RWPE1 (cell line): ENCODE measurements around the gene LAIR1.
"Not testable (repeated sequence)": the region's sequence is repeated elsewhere in the genome, so short reads cannot be mapped to it uniquely, and the experiment has no call there.

ENCODE experiments used
- CTCF ChIA-PET: fragments of 350-600 bp; sonication (Branson Sonifier 250); formaldehyde crosslinking; extraction: SDS; loops from one replicate; lab custom pipeline; 2021; lab: Yijun Ruan, JAX
- POLR2A ChIA-PET: fragments of 400-600 bp; formaldehyde crosslinking; extraction: SDS; loops from one replicate; lab custom pipeline; 2020; ENCODE audit warnings: antibody characterized with exemption; ENCODE audit not compliant: low non-redundant PET; lab: Yijun Ruan, JAX
- DNase-seq: peaks from one replicate; pipeline ENCODE4 v3.0.0; 2012; ENCODE audit warnings: low spot score
- H3K27ac ChIP-seq: fragments of 450-650 bp; 2 replicates; pipeline ENCODE4 v1.5.1; 2017
- TF ChIP-seq, protein P1 (sequence below): fragments of 450-650 bp; conservative IDR thresholded peaks from 2 replicates; pipeline ENCODE4 v1.5.1; 2017; ENCODE audit warnings: low read depth, mild to moderate bottlenecking

The LAIR1 gene

DNA sequence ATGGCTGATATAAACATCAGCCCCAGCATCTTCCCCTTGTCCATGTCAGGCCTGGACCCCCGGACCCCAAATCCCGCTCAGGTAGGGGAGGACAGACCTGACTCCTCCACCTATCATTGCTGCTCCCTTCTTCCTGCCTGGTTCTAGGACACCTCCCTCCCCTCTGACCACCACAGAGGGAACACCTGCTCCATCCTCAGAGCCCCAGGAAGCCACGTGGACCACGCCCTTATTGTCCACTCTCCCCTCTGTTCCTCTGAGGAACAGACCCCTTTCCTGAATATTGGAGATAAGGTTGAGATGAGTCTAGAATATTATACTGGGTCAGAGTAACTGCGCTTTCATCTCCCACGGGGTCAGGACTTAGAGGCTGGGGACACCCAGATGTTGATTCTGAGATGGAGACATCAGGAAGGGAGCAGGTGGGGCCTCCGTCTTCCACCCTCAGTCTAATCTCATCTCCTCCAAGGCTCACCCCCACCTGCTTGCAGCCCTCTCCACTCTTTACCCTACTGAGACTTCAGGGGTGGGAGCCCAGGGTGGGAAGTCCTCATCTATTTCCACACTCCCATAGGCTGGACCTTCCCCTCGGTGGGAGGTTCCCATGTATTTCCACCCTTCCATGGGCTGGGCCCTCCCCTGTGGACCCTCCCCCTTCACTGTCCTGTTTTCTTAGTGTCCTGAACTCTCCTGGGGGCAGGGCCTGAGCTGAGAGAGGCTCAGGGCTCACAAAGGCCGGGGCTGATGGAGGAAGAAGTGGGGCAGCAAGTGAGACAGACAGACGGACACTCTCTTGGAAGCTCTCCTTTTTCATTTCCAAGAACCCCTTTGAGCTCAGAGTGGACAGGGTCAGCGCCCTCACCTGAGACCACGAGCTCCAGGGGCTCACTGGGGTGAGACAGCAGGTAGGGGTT is 28.5 kb downstream of the LAIR1 start:
- POLR2A ChIA-PET: no interaction called here
- TF ChIP-seq, protein P1, sequence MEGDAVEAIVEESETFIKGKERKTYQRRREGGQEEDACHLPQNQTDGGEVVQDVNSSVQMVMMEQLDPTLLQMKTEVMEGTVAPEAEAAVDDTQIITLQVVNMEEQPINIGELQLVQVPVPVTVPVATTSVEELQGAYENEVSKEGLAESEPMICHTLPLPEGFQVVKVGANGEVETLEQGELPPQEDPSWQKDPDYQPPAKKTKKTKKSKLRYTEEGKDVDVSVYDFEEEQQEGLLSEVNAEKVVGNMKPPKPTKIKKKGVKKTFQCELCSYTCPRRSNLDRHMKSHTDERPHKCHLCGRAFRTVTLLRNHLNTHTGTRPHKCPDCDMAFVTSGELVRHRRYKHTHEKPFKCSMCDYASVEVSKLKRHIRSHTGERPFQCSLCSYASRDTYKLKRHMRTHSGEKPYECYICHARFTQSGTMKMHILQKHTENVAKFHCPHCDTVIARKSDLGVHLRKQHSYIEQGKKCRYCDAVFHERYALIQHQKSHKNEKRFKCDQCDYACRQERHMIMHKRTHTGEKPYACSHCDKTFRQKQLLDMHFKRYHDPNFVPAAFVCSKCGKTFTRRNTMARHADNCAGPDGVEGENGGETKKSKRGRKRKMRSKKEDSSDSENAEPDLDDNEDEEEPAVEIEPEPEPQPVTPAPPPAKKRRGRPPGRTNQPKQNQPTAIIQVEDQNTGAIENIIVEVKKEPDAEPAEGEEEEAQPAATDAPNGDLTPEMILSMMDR: no peak
- no peak for DNase-seq
- H3K27ac ChIP-seq: no peak overlapping the region
- CTCF ChIA-PET: no interaction called here

DNA sequence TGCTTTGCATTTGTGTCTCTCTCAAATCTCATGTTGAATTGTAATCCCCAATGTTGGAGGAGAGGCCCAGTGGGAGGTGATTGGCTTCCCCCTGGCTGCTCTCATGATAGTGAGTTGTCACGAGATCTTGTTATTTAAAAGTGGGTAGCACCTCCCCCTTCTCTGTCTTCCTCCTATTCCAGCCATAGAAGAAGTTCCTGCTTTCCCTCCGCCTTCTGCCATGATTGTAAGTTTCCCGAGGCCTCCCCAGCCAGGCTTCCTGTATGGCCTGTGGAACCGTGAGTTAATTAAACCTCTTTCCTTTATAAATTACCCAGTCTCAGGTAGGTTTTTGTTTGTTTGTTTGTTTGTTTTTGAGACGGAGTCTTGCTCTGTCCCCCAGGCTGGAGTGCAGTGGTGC is 29.6 kb downstream of the LAIR1 start:
- TF ChIP-seq, protein P1: no peak
- POLR2A ChIA-PET: no interaction called here
- DNase-seq: no peak
- CTCF ChIA-PET: no interaction called here
- H3K27ac ChIP-seq: no peak overlapping the region

DNA sequence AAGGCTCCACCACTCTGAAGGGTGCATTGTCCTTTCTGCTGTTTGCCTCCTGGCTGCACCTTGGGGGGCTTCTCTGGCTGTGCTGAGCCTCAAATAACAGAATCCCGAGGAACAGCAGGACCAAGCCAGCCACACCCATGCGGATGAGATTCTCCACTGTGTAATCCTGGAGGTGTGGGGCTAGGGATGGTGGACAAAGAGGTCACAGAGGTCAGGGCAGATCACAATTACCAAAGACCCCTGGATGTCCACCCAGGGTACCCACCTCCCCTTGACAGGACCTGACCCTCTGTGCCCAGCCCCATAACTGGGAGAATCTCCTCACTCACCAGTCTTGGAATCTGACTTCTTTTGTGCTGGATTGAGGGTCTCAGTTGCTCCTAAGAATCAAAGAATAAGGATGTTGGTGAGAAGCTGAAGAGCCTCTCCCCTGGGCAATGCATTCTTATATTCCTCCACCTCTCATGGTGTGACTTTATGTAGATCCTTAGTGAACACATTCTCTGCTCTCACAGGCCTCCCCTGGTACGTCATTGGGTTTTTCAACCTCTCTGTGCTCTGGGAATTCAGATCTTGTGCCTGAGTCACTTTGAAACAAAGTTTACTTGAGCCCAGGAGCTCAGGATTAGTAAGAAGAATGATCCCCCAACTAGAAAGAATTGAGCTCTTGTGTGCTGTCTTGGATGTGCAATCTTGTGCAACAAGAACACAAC is 31.0 kb downstream of the LAIR1 start:
- CTCF ChIA-PET: interaction anchor here (0.6 to 0.7 kb wide), 3 partner anchors 13 to 755 kb away, joined by 3 to 5 read pairs (median 3); no protein-coding TSS in a partner anchor
- DNase-seq: no peak
- POLR2A ChIA-PET: no interaction called here
- no peak overlapping the region for H3K27ac ChIP-seq
- TF ChIP-seq, protein P1: no peak

DNA sequence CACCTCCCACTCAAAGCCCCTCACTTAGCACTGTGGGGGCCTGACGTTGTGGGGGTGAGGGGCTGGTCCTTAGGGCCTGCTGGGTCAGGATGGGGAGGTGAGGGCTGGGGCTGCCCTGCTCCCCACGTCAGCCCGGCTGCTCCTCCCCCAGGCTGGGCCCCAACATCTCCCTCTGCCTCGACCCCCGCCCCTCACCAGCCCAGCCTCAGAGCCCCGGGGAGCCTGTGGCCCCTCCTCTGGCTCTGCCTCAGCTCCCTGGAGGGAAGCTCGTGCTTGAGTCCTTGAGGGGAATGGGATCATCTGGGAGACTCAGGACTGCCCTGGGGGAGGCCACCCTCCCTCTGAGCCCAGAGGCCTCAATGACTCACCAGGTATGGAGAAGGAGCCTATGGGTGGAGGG is 32.6 kb downstream of the LAIR1 start:
- TF ChIP-seq, protein P1: no peak
- DNase-seq: no peak
- ChIA-PET CTCF (interaction anchor here (0.6 to 1.2 kb wide), 2 partner anchors 57 to 66 kb away, joined by 3 to 5 read pairs; no protein-coding TSS in a partner anchor), POLR2A (no interaction called here)
- H3K27ac ChIP-seq: no peak overlapping the region

DNA sequence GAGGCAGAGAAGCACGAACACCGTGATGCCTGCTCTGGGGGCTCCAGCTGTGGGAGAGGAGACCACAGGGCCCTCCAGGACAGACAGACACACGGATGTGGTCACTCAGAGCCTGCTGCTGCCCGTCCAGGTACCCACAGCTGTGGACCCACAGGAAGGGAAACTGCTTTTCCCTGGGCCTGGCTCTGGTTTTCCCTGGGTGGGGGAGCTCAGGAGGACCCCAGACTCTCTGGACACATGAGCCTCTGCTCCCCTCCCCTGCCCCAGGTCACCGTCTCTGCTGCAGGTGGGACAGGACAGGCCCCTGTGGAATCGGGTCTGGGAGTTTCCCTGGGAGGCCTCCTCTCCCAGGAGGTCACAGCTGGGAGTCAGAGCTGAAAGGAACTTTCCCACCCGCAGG is 33.1 kb downstream of the LAIR1 start:
- H3K27ac ChIP-seq: no peak overlapping the region
- TF ChIP-seq, protein P1: no peak
- no peak for DNase-seq
- CTCF ChIA-PET: interaction anchor here (1.2 kb wide), 1 partner anchor 66 kb away, joined by 3 read pairs; no protein-coding TSS in a partner anchor
- POLR2A ChIA-PET: no interaction called here

DNA sequence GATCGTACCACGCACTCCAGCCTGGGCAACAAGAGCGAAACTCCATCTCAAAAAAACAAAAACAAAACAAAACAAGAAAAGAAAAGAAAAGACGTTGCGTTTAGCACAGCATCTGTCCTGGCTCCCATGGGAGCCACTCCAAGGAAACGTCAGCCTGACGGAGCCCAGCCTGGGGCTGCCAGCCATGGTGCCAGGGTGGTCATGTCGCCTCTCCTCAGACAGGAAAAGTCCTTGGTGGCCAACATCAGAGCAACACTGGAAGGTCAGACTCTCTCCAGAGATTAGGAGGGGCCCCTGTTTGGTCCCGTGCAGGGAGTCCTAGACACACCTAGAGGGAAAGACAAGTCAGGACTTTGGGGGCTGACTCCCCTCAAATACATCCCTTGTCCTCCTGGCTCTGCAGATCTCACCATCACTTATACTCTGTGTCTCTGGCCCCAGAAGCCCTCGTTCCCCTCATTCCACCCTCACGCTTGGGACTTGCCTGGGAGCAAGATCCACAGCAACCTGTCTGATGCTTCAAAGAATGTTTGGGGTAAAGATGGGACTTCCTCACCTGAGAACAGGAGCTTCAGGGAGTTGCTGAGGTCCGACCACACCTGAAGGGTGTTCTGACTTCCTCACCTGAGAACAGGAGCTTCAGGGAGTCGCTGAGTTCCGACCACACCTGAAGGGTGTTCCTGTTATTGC is 35.1 kb downstream of the LAIR1 start:
- ChIA-PET CTCF (no interaction called here), POLR2A (no interaction called here)
- H3K27ac ChIP-seq: no peak overlapping the region
- no peak for DNase-seq
- TF ChIP-seq, protein P1: no peak

DNA sequence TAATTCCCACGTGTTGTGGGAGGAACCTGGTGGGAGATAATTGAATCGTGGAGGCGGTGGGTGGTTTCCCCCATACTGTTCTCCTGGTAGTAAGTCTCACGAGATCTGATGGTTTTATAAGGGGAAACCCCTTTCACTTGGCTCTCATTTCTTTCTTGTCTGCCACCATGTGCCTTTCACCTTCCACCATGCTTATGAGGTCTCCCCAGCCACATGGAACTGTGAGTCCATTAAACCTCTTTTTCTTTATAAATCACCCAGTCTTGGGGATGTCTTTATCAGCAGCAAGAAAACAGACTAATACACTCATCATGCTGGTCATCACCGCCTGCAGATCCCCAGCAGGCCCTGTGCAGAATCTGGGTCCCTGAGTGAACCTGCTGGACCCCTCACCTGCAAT is 36.0 kb downstream of the LAIR1 start:
- DNase-seq, H3K27ac ChIP-seq, POLR2A ChIA-PET, CTCF ChIA-PET: not testable (repeated sequence)
